HepG2 (cell line): ENCODE measurements around the gene DCUN1D2. TPM values are rescaled to one million over a fixed set of nuclear protein-coding genes. Genes with fewer than 3 reads are reported as not detected.

ENCODE experiments used
- ATAC-seq: fragments of 200-7000 bp; cut with Tn5 transposase; 3 replicates; pipeline ENCODE4 v1.9.1; 2020; ENCODE audit warnings: mild to moderate bottlenecking, moderate library complexity
- BruUV-seq: library from RNA; stranded (reverse); fragments of 400-500 nt; replicated peaks from 2 replicates; lab custom pipeline; 2021; lab: Mats Ljungman, UMichigan
- CTCF ChIA-PET: fragments of 300-600 bp; formaldehyde crosslinking; extraction: SDS; loops from one replicate; lab custom pipeline; 2021; ENCODE audit warnings: low total read pairs, inconsistent platforms, low intra/inter-chr PET ratio; lab: Yijun Ruan, JAX
- POLR2A ChIA-PET: fragments of 350-600 bp; sonication (Branson Sonifier 250); formaldehyde crosslinking; loops from one replicate; lab custom pipeline; 2020; ENCODE audit warnings: antibody characterized with exemption, inconsistent platforms; lab: Yijun Ruan, JAX
- DNase-seq: peaks from one replicate; pipeline ENCODE4 v3.0.0-alpha.2; 2015; ENCODE audit warnings: low spot score
- FAIRE-seq: peaks from 3 replicates; lab custom pipeline; 2011; peaks lifted over from hg19 to GRCh38; lab: Jason Lieb, UNC
- H2AFZ ChIP-seq: one replicate; pipeline ENCODE4 v1.6.1; 2011; ENCODE audit warnings: low read length, inconsistent platforms
- H3K27ac ChIP-seq: fragments of 300-600 bp; 3 replicates; pipeline ENCODE4 v1.8.0; 2011; ENCODE audit warnings: mixed run types, mild to moderate bottlenecking, mixed read lengths, low read length, inconsistent platforms; ENCODE audit not compliant: insufficient read depth; ENCODE audit errors: extremely low read length
- H3K27me3 ChIP-seq, 2 experiments: fragments of 200-600 bp in 1 of 2; 2 replicates in 1 of 2; 3 replicates in 1 of 2; pipeline versions ENCODE4 v1.6.0 to v1.8.0; 2011; ENCODE audit warnings: low read length in 2 of 2, mild to moderate bottlenecking in 2 of 2, moderate library complexity in 2 of 2, inconsistent platforms in 1 of 2; ENCODE audit not compliant: insufficient read depth in 2 of 2, control insufficient read depth in 1 of 2
- H3K36me3 ChIP-seq, 2 experiments: fragments of 200-600 bp in 1 of 2; replicated peaks in 1 of 2; 2 replicates in 1 of 2; 3 replicates in 1 of 2; pipeline versions ENCODE4 v1.5.1 to v1.8.0; 2011; ENCODE audit warnings: low read length in 2 of 2, inconsistent platforms in 1 of 2; ENCODE audit not compliant: insufficient read depth in 2 of 2, control insufficient read depth in 1 of 2
- H3K4me1 ChIP-seq: 2 replicates; pipeline ENCODE4 v1.5.1; 2012; ENCODE audit warnings: low read length, inconsistent platforms; ENCODE audit not compliant: insufficient read depth
- H3K4me2 ChIP-seq: 2 replicates; pipeline ENCODE4 v1.6.0; 2011; ENCODE audit warnings: low read depth, low read length, inconsistent platforms
- H3K4me3 ChIP-seq, 3 experiments: fragments of 200-600 bp in 1 of 3; sonication (generic), shearing (Covaris generic) in 1 of 3; replicated peaks in 1 of 3; 2 replicates each; pipeline ENCODE4 v1.5.1; 2011 to 2016; ENCODE audit warnings: low read length in 3 of 3, inconsistent platforms in 2 of 3, low read depth in 2 of 3, mild to moderate bottlenecking in 2 of 3, control low read depth in 1 of 3, mixed read lengths in 1 of 3; ENCODE audit not compliant: insufficient read depth in 1 of 3
- H3K79me2 ChIP-seq: one replicate; pipeline ENCODE4 v1.6.1; 2011; ENCODE audit warnings: low read length, inconsistent platforms; ENCODE audit not compliant: insufficient read depth
- H3K9ac ChIP-seq: 2 replicates; pipeline ENCODE4 v1.6.0; 2011; ENCODE audit warnings: mild to moderate bottlenecking, low read depth, low read length, inconsistent platforms; ENCODE audit not compliant: insufficient read depth
- H3K9me3 ChIP-seq: 2 replicates; pipeline ENCODE4 v1.5.1; 2012; ENCODE audit warnings: mild to moderate bottlenecking, low read length
- H4K20me1 ChIP-seq: 2 replicates; pipeline ENCODE4 v1.6.0; 2011; ENCODE audit warnings: inconsistent platforms, mild to moderate bottlenecking, low read length, moderate library complexity; ENCODE audit not compliant: insufficient read depth
- CENPX ChIP-seq: sonication (generic); formaldehyde crosslinking; IDR thresholded peaks from 2 replicates; pipeline ENCODE4 v1.9.0; 2021; ENCODE audit warnings: mild to moderate bottlenecking, missing genetic modification reagents, moderate library complexity
- HINFP ChIP-seq: sonication (generic); formaldehyde crosslinking; IDR thresholded peaks from 2 replicates; pipeline ENCODE4 v1.4.0; 2020; ENCODE audit warnings: low read depth, mild to moderate bottlenecking, missing genetic modification reagents
- HMG20A ChIP-seq: IDR thresholded peaks from 2 replicates; pipeline ENCODE4 v1.6.1; 2016; ENCODE audit warnings: borderline replicate concordance
- KLF15 ChIP-seq: sonication (generic); formaldehyde crosslinking; IDR thresholded peaks from 2 replicates; pipeline ENCODE4 v1.8.1; 2023; ENCODE audit warnings: borderline replicate concordance, mild to moderate bottlenecking, inconsistent platforms, missing genetic modification reagents, mixed read lengths
- MTF2 ChIP-seq: sonication (generic); formaldehyde crosslinking; IDR thresholded peaks from 2 replicates; pipeline ENCODE4 v1.5.0; 2020; ENCODE audit warnings: missing genetic modification reagents, borderline replicate concordance
- NBN ChIP-seq: fragments of 450-650 bp; conservative IDR thresholded peaks from 2 replicates; pipeline ENCODE4 v1.6.1; 2017
- SMC3 ChIP-seq: IDR thresholded peaks from 2 replicates; pipeline ENCODE4 v1.6.1; 2011; ENCODE audit warnings: low read length, improper control_type of control experiment
- SYNCRIP ChIP-seq: fragments of 200-400 bp; formaldehyde crosslinking; IDR thresholded peaks from 2 replicates; pipeline ENCODE4 v1.6.1; 2018; ENCODE audit warnings: mild to moderate bottlenecking, low read depth, low read length; ENCODE audit not compliant: insufficient read depth
- ZFAT ChIP-seq: sonication (generic); formaldehyde crosslinking; conservative IDR thresholded peaks from 2 replicates; pipeline ENCODE4 v1.8.1; 2023; ENCODE audit warnings: missing genetic modification reagents, inconsistent platforms
- ZNF253 ChIP-seq: sonication (generic); formaldehyde crosslinking; IDR thresholded peaks from 2 replicates; pipeline ENCODE4 v1.8.0; 2022; ENCODE audit warnings: mild to moderate bottlenecking, missing genetic modification reagents, borderline replicate concordance
- ZNF263 ChIP-seq: sonication (generic); formaldehyde crosslinking; IDR thresholded peaks from 2 replicates; pipeline ENCODE4 v1.4.0; 2020; ENCODE audit warnings: missing genetic modification reagents
- ZNF354B ChIP-seq: sonication (generic); formaldehyde crosslinking; IDR thresholded peaks from 2 replicates; pipeline ENCODE4 v1.8.0; 2022; ENCODE audit warnings: mild to moderate bottlenecking, missing genetic modification reagents
- ZNF563 ChIP-seq: sonication (generic); formaldehyde crosslinking; IDR thresholded peaks from 2 replicates; pipeline ENCODE4 v1.8.0; 2022; ENCODE audit warnings: mild to moderate bottlenecking, moderate library complexity, missing genetic modification reagents
- ZNF740 ChIP-seq: sonication (generic); formaldehyde crosslinking; IDR thresholded peaks from 2 replicates; pipeline ENCODE4 v1.4.0; 2020; ENCODE audit warnings: missing genetic modification reagents
- ZNF772 ChIP-seq: sonication (generic); formaldehyde crosslinking; IDR thresholded peaks from 2 replicates; pipeline ENCODE4 v1.5.0; 2020; ENCODE audit warnings: mild to moderate bottlenecking, missing genetic modification reagents
- WGBS: methylation state at CpG from one replicate; pipeline ENCODE4 v1.1.6; 2017; ENCODE audit warnings: low lambda C conversion rate; 5-methylcytosine and 5-hydroxymethylcytosine counted together
- in situ Hi-C: cut with HindIII; loops from 2 replicates; pipeline ENCODE4 v1.10.0; 2017; ENCODE audit warnings: low pct_unique_long_range_greater_than_20kb; ENCODE audit not compliant: extremely low pct_ligation_motif_present
- intact Hi-C: fragments of 100-400 bp; cut with micrococcal nuclease; formaldehyde crosslinking; loops from one replicate; pipeline ENCODE4 v1.10.0; 2022; ENCODE audit not compliant: unreplicated experiment
- polyA plus RNA-seq, 8 experiments: library from polyadenylated mRNA; depleted of rRNA in 3 of 8; stranded (reverse) in 7 of 8; unstranded in 1 of 8; fragments of >200 nt; fragmentation: Illumina TruSeq in 4 of 8; extraction: Trizol in 4 of 8; gene quantifications; 2 replicates each; pipeline versions ENCODE4 v1.2.1 to v1.2.3, GENCODE V29; 2011 to 2016; ENCODE audit warnings: low read depth in 4 of 8, missing spikeins in 1 of 8, mixed read lengths in 1 of 8; ENCODE audit not compliant: insufficient read depth in 1 of 8
- total RNA-seq, 5 experiments: library from RNA; depleted of rRNA; stranded (reverse); fragments of >200 nt; fragmentation: Illumina TruSeq; extraction: Trizol; gene quantifications; 2 replicates each; pipeline ENCODE4 v1.2.3, GENCODE V29; 2016; ENCODE audit warnings: low read depth in 1 of 5
- TF ChIP-seq, protein P1 (sequence below): sonication (generic); formaldehyde crosslinking; IDR thresholded peaks from 2 replicates; pipeline ENCODE4 v1.5.1; 2020; ENCODE audit warnings: mild to moderate bottlenecking, missing genetic modification reagents, moderate library complexity

DCUN1D2 gene
- total and polyA plus RNA-seq, 2 of the 13 experiments (the other 11 are each of a cell fraction or from before 2014, with no cell fraction given): 9.1 to 9.6 TPM

DNA sequence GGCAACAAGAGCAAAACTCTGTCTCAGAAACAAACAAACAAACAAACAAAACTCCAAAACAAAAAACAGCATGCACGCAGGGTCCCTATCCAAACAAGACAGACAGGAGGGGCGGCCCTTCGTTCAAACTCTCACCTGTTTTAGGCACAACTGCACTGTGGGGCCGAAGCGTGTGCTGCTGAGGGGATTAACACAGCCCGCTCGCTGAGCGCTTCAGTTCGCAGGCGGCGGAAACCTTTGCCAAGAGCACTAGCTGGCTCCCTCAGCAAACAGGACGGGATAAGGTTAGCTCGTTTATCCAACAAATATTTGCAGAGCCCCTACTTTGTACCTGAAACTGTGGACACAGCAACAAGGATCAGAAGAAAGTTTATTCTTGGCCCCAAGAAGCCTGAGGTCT is 35.6 kb downstream of the DCUN1D2 start:
- Histone ChIP-seq H3K4me1 (peaks cover 5% of the 10 kb centered on the region), H3K27ac (no peak overlapping the region), H3K9me3 (no peaks in the 10 kb centered on the region), H2AFZ (no peak overlapping the region), H3K36me3 (peaks cover 9 to 25% of the 10 kb centered on the region in 2 experiments), H3K9ac (no peak overlapping the region), H4K20me1 (no peaks in the 10 kb centered on the region), H3K4me3 (no peak overlapping the region), H3K27me3 (no peaks in the 10 kb centered on the region), H3K79me2 (no peaks in the 10 kb centered on the region), H3K4me2 (no peak overlapping the region)
- ChIA-PET POLR2A (no interaction called here), CTCF (no interaction called here)
- no peak for ATAC-seq
- 87% methylated on average over 11 of the region's 13 CpGs for WGBS
- FAIRE-seq: no peak
- BruUV-seq: no TSS peak
- no peak for TF ChIP-seq ZNF563
- TF ChIP-seq, protein P1, sequence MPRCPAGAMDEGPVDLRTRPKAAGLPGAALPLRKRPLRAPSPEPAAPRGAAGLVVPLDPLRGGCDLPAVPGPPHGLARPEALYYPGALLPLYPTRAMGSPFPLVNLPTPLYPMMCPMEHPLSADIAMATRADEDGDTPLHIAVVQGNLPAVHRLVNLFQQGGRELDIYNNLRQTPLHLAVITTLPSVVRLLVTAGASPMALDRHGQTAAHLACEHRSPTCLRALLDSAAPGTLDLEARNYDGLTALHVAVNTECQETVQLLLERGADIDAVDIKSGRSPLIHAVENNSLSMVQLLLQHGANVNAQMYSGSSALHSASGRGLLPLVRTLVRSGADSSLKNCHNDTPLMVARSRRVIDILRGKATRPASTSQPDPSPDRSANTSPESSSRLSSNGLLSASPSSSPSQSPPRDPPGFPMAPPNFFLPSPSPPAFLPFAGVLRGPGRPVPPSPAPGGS (CRISPR knock-in tag): no peak
- no peak for TF ChIP-seq ZNF354B (CRISPR knock-in tag)
- no peak for TF ChIP-seq HINFP (CRISPR knock-in tag)
- TF ChIP-seq ZNF253 (CRISPR knock-in tag): no peak
- no peak for TF ChIP-seq HMG20A (CRISPR knock-in tag)
- no peak for TF ChIP-seq ZFAT
- no peak for TF ChIP-seq KLF15 (CRISPR knock-in tag)
- no peak for TF ChIP-seq ZNF263 (CRISPR knock-in tag)
- TF ChIP-seq MTF2 (CRISPR knock-in tag): no peak
- no peak for TF ChIP-seq SMC3
- TF ChIP-seq NBN: no peak
- TF ChIP-seq ZNF772 (CRISPR knock-in tag): no peak
- no peak for TF ChIP-seq CENPX
- TF ChIP-seq ZNF740 (CRISPR knock-in tag): no peak
- TF ChIP-seq SYNCRIP: no peak
- no peak for DNase-seq
- in situ Hi-C loops (loop anchor here (5.0 kb wide), 2 partner anchors 48 to 107 kb away; no protein-coding TSS in a partner anchor), intact Hi-C loops (no loop called here)
